Neural progenitor cell (in vitro differentiated cells): ENCODE measurements around the gene BMERB1. TPM values are rescaled to one million over a fixed set of nuclear protein-coding genes. Genes with fewer than 3 reads are reported as not detected.

Experiments
- DNase-seq: peaks from one replicate; pipeline ENCODE4 v3.0.0-alpha.2; 2016; ENCODE audit warnings: low spot score
- H2AFZ ChIP-seq: fragments of 200-600 bp; sonication (generic); replicated peaks from 2 replicates; pipeline ENCODE4 v1.6.1; 2016; ENCODE audit warnings: antibody characterized with exemption
- H3F3A ChIP-seq: fragments of 200-600 bp; sonication (generic); 2 replicates; pipeline ENCODE4 v1.6.1; 2016; ENCODE audit warnings: antibody characterized with exemption, low read depth
- H3K27ac ChIP-seq: fragments of 200-600 bp; sonication (generic); 2 replicates; pipeline ENCODE4 v1.5.1; 2016; ENCODE audit warnings: mild to moderate bottlenecking
- H3K27me3 ChIP-seq: fragments of 200-600 bp; sonication (generic); 2 replicates; pipeline ENCODE4 v1.6.1; 2016; ENCODE audit warnings: mild to moderate bottlenecking, moderate library complexity
- H3K36me3 ChIP-seq: fragments of 200-600 bp; sonication (generic); 2 replicates; pipeline ENCODE4 v1.5.1; 2016
- H3K4me1 ChIP-seq: fragments of 200-600 bp; sonication (generic); 2 replicates; pipeline ENCODE4 v1.6.1; 2016; ENCODE audit warnings: mixed run types
- H3K4me2 ChIP-seq: fragments of 200-600 bp; sonication (generic); 2 replicates; pipeline ENCODE4 v1.6.1; 2016
- H3K4me3 ChIP-seq: fragments of 200-600 bp; sonication (generic); 2 replicates; pipeline ENCODE4 v1.5.1; 2016
- H3K79me2 ChIP-seq: fragments of 200-600 bp; sonication (generic); 2 replicates; pipeline ENCODE4 v1.6.1; 2016; ENCODE audit warnings: low read depth
- H3K9ac ChIP-seq: fragments of 200-600 bp; sonication (generic); 2 replicates; pipeline ENCODE4 v1.6.1; 2016
- H3K9me3 ChIP-seq: fragments of 200-600 bp; sonication (generic); 2 replicates; pipeline ENCODE4 v1.5.1; 2016; ENCODE audit warnings: low read depth
- H4K20me1 ChIP-seq: fragments of 200-600 bp; sonication (generic); 2 replicates; pipeline ENCODE4 v1.6.1; 2016; ENCODE audit warnings: low read depth
- H3K27ac Mint-ChIP-seq: 3 replicates; pipeline ENCODE4 v1.8.0; 2021; ENCODE audit warnings: mixed read lengths
- H3K27me3 Mint-ChIP-seq: 2 replicates; pipeline ENCODE4 v1.8.0; 2022; ENCODE audit warnings: low read depth, mild to moderate bottlenecking, inconsistent platforms, moderate library complexity, mixed read lengths; ENCODE audit not compliant: insufficient read depth
- H3K36me3 Mint-ChIP-seq: 3 replicates; pipeline ENCODE4 v1.8.0; 2021; ENCODE audit warnings: mixed read lengths
- H3K4me1 Mint-ChIP-seq: 3 replicates; pipeline ENCODE4 v1.8.0; 2021; ENCODE audit warnings: mixed read lengths
- H3K4me3 Mint-ChIP-seq: 3 replicates; pipeline ENCODE4 v1.8.0; 2021; ENCODE audit warnings: mild to moderate bottlenecking, moderate library complexity, mixed read lengths
- H3K9me3 Mint-ChIP-seq: 3 replicates; pipeline ENCODE4 v1.8.0; 2020; ENCODE audit warnings: mixed read lengths
- EZH2 ChIP-seq: fragments of 200-600 bp; sonication (generic); IDR thresholded peaks from 2 replicates; pipeline ENCODE4 v1.6.1; 2017; ENCODE audit warnings: antibody characterized with exemption, mild to moderate bottlenecking, moderate library complexity
- EZH2phosphoT487 ChIP-seq: fragments of 200-600 bp; sonication (generic); IDR thresholded peaks from 2 replicates; pipeline ENCODE4 v1.6.1; 2017; ENCODE audit warnings: antibody characterized with exemption
- total RNA-seq: library from RNA; depleted of rRNA; stranded (reverse); fragments of >200 nt; gene quantifications from 2 replicates; pipeline ENCODE4 v1.2.3, GENCODE V29; 2015; ENCODE audit warnings: low replicate concordance
- TF ChIP-seq, protein P1 (sequence below): fragments of 200-600 bp; sonication (generic); IDR thresholded peaks from 2 replicates; pipeline ENCODE4 v1.5.1; 2017; ENCODE audit warnings: antibody characterized with exemption, mild to moderate bottlenecking

Gene BMERB1
- total RNA-seq, 1 donor from 2014 or later: 39.0 TPM

DNA sequence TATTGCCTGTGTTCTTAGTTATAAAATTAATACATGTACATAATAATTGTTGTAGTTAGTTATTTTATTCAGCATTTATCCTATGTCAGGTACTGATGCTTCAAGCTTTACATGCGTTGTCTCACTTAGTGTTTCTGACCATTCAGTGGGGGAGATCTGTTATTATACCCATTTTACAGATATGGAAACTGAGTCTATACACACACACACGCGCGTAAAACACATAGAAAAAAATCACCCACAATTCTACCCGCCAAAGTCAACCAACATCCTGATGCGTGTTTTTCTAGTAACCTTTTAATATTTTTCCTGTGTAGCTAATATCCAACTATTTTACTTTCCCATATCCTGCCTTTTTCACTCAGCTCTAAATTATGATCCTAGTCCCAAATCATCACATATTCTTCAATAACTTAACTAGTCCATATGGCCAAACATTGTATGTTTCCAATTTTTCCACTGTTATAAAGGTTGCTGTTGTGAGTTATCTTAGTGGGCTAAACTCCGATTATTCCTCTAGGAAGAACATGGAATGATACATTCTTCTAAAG lies 48.4 kb downstream of the BMERB1 start:
- Mint-ChIP-seq H3K9me3 (no peaks in the 10 kb centered on the region), H3K27ac (no peak overlapping the region)
- peaks cover 6% of the 10 kb centered on the region for H3K79me2 ChIP-seq

DNA sequence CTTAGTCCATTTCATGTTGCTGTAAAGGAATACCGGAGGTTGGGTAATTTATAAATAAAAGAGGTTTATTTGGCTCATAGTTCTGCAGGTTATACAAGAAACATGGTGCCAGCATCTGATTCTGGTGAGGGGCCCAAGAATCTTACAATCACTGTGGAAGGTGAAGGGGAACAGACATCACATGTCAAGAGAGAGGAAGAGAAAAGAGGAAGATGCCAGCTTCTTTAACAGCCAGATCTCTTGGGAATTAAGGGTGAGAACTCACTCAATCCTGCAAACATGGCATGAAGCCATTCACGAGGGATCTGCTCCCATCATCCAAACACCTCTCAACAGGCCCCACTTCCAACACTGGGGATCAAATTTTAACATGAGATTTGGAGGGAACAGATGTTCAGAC lies 49.5 kb downstream of the BMERB1 start:
- H3K4me1 Mint-ChIP-seq: no peaks in the 10 kb centered on the region
- no peaks in the 10 kb centered on the region for H3F3A ChIP-seq
- no peak overlapping the region for H3K4me3 ChIP-seq
- H2AFZ ChIP-seq: no peak overlapping the region
- no peak overlapping the region for H3K27ac Mint-ChIP-seq
- H4K20me1 ChIP-seq: no peaks in the 10 kb centered on the region
- H3K4me3 Mint-ChIP-seq: no peak overlapping the region
- H3K4me1 ChIP-seq: no peaks in the 10 kb centered on the region
- no peaks in the 10 kb centered on the region for H3K9me3 Mint-ChIP-seq
- no peak for DNase-seq
- no peaks in the 10 kb centered on the region for H3K36me3 Mint-ChIP-seq
- TF ChIP-seq EZH2phosphoT487 (no peak), EZH2 (no peak)
- TF ChIP-seq, protein P1, sequence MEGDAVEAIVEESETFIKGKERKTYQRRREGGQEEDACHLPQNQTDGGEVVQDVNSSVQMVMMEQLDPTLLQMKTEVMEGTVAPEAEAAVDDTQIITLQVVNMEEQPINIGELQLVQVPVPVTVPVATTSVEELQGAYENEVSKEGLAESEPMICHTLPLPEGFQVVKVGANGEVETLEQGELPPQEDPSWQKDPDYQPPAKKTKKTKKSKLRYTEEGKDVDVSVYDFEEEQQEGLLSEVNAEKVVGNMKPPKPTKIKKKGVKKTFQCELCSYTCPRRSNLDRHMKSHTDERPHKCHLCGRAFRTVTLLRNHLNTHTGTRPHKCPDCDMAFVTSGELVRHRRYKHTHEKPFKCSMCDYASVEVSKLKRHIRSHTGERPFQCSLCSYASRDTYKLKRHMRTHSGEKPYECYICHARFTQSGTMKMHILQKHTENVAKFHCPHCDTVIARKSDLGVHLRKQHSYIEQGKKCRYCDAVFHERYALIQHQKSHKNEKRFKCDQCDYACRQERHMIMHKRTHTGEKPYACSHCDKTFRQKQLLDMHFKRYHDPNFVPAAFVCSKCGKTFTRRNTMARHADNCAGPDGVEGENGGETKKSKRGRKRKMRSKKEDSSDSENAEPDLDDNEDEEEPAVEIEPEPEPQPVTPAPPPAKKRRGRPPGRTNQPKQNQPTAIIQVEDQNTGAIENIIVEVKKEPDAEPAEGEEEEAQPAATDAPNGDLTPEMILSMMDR: no peak
- H3K9me3 ChIP-seq: no peaks in the 10 kb centered on the region
- no peaks in the 10 kb centered on the region for H3K27me3 ChIP-seq
- no peak overlapping the region for H3K4me2 ChIP-seq
- H3K36me3 ChIP-seq: no peaks in the 10 kb centered on the region
- H3K27ac ChIP-seq: no peak overlapping the region
- H3K79me2 ChIP-seq: peaks cover 6% of the 10 kb centered on the region
- H3K27me3 Mint-ChIP-seq: no peaks in the 10 kb centered on the region
- no peak overlapping the region for H3K9ac ChIP-seq

More for the DNA sequence above, 48.4 kb downstream of the BMERB1 start:
- DNase-seq: no peak
- no peak overlapping the region for H3K4me3 ChIP-seq
- Mint-ChIP-seq H3K27me3 (no peaks in the 10 kb centered on the region), H3K4me3 (no peak overlapping the region), H3K4me1 (no peaks in the 10 kb centered on the region), H3K36me3 (no peaks in the 10 kb centered on the region)
- H3K9me3 ChIP-seq: no peaks in the 10 kb centered on the region
- no peak overlapping the region for H2AFZ ChIP-seq
- no peaks in the 10 kb centered on the region for H3K4me1 ChIP-seq
- no peak overlapping the region for H3K27ac ChIP-seq
- no peak overlapping the region for H3K4me2 ChIP-seq
- H3K27me3 ChIP-seq: no peaks in the 10 kb centered on the region
- H4K20me1 ChIP-seq: no peaks in the 10 kb centered on the region
- no peaks in the 10 kb centered on the region for H3K36me3 ChIP-seq
- H3F3A ChIP-seq: no peaks in the 10 kb centered on the region
- no peak for TF ChIP-seq EZH2
- TF ChIP-seq, protein P1: no peak
- TF ChIP-seq EZH2phosphoT487: no peak
- H3K9ac ChIP-seq: no peak overlapping the region

DNA sequence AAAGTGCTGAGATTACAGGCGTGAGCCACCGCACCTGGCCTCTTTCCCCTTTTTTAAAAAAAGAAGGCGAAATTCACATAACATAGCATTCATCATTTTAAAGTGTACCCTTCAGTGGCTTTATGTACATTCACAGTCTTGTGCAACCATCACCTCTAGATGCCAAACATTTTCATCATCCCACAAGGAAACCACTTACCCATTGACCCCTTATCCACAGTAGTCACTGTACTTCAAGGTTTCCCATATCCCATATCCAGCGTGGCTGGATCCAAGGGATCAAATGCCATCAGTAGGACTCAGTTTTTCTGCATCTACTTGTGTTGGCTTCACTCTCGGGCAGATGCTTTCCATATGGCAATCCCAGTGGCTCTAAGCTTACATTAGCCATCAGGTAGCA lies 50.3 kb downstream of the BMERB1 start:
- Histone ChIP-seq H4K20me1 (no peaks in the 10 kb centered on the region), H3K36me3 (no peaks in the 10 kb centered on the region), H3K4me1 (no peaks in the 10 kb centered on the region), H3F3A (no peaks in the 10 kb centered on the region), H3K9me3 (no peaks in the 10 kb centered on the region), H2AFZ (no peak overlapping the region), H3K4me2 (no peak overlapping the region), H3K4me3 (no peak overlapping the region), H3K27me3 (no peaks in the 10 kb centered on the region), H3K79me2 (no peaks in the 10 kb centered on the region), H3K27ac (no peak overlapping the region), H3K9ac (no peak overlapping the region)
- no peaks in the 10 kb centered on the region for H3K27me3 Mint-ChIP-seq
- H3K36me3 Mint-ChIP-seq: no peaks in the 10 kb centered on the region
- no peaks in the 10 kb centered on the region for H3K4me1 Mint-ChIP-seq
- H3K4me3 Mint-ChIP-seq: no peak overlapping the region
- no peaks in the 10 kb centered on the region for H3K9me3 Mint-ChIP-seq
- no peak for TF ChIP-seq EZH2
- TF ChIP-seq, protein P1: no peak
- no peak for TF ChIP-seq EZH2phosphoT487
- no peak overlapping the region for H3K27ac Mint-ChIP-seq
- no peak for DNase-seq
